PFSK-1 (cell line): ENCODE results near the gene NXN.

ENCODE experiments used
- FOXP2 ChIP-seq: optimal IDR thresholded peaks from 2 replicates; pipeline ENCODE3; 2011; ENCODE audit warnings: borderline replicate concordance, control low read depth, inconsistent platforms; ENCODE audit not compliant: insufficient read depth; ENCODE audit errors: extremely low read length, extremely low read depth
- POLR2AphosphoS5 ChIP-seq: IDR thresholded peaks from 2 replicates; pipeline ENCODE4 v1.6.1; 2012; ENCODE audit warnings: low read depth, mild to moderate bottlenecking, control low read depth, low read length, moderate library complexity
- REST ChIP-seq, 2 experiments: IDR thresholded peaks; 2 replicates each; pipeline versions ENCODE4 v1.6.1 to v1.8.0; 2011 to 2012; ENCODE audit warnings: low read depth in 2 of 2, low read length in 2 of 2, control low read depth in 1 of 2, inconsistent platforms in 1 of 2, mild to moderate bottlenecking in 1 of 2, moderate library complexity in 1 of 2; ENCODE audit not compliant: insufficient read depth in 1 of 2
- SIN3A ChIP-seq: IDR thresholded peaks from 2 replicates; pipeline ENCODE4 v1.6.1; 2012; ENCODE audit warnings: mild to moderate bottlenecking, low read length, moderate library complexity, borderline replicate concordance; ENCODE audit not compliant: insufficient read depth
- TAF1 ChIP-seq: IDR thresholded peaks from 2 replicates; pipeline ENCODE4 v1.6.1; 2012; ENCODE audit warnings: low read length, control low read depth, borderline replicate concordance; ENCODE audit not compliant: insufficient read depth

- TF ChIP-seq POLR2AphosphoS5 (no peak), REST (IDR thresholded peaks at IDR 0.05; ENCODE audit: insufficient read depth in 1 of 2, low read depth in 2 of 2, low read length in 2 of 2) (no peak), TAF1 (no peak), SIN3A (no peak), FOXP2 (no peak)
Observed at GRCh38 chr17:935485-935884, 44.1 kb downstream of the NXN start.
